NCI-H2029 (cell line): Measurements from ENCODE around the gene WFIKKN2.
"Not testable (repeated sequence)": the region's sequence is repeated elsewhere in the genome, so short reads cannot be mapped to it uniquely, and the experiment has no call there.

Experiments
- DNase-seq: peaks from one replicate; lab custom pipeline; 2025; lab: John Stamatoyannopoulos, UW

Gene WFIKKN2, protein sequence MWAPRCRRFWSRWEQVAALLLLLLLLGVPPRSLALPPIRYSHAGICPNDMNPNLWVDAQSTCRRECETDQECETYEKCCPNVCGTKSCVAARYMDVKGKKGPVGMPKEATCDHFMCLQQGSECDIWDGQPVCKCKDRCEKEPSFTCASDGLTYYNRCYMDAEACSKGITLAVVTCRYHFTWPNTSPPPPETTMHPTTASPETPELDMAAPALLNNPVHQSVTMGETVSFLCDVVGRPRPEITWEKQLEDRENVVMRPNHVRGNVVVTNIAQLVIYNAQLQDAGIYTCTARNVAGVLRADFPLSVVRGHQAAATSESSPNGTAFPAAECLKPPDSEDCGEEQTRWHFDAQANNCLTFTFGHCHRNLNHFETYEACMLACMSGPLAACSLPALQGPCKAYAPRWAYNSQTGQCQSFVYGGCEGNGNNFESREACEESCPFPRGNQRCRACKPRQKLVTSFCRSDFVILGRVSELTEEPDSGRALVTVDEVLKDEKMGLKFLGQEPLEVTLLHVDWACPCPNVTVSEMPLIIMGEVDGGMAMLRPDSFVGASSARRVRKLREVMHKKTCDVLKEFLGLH

GRCh38 chr17:50835301-50836234 is at the start of gene WFIKKN2:
Gene WFIKKN2 (plus strand): TSS chr17:50835586. CDS start chr17:50835938, 352 bp downstream.
- DNase-seq, result no peak

- DNase-seq, result peak; percentile 67
Observed at GRCh38 chr17:50785946-50786570, 49.3 kb upstream of the WFIKKN2 start.

- no peak for DNase-seq
Observed at GRCh38 chr17:50787106-50787505, 48.3 kb upstream of the WFIKKN2 start.

- no peak for DNase-seq
Observed at GRCh38 chr17:50790618-50791017, 44.8 kb upstream of the WFIKKN2 start.

DNA sequence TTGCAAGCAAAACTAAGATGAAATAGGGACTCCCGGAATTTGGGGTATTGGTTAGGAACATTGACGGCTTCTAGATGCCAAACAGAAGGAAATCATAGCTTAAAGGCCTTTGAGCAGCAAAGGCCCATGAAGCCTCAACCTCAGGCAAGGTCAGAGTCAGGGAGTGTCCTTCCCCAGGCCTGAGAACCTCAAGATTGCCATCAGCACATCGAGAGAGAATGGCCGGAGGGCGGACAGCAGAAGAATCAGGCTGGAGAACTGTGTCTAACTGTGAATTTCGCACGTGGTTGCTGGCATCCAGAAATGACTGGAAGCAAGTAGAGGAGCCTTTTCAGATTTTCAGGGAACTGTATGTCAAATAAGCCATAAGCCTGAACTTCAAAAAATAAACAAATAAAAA is 43.3 kb upstream of the WFIKKN2 start:
- DNase-seq, result no peak

DNA sequence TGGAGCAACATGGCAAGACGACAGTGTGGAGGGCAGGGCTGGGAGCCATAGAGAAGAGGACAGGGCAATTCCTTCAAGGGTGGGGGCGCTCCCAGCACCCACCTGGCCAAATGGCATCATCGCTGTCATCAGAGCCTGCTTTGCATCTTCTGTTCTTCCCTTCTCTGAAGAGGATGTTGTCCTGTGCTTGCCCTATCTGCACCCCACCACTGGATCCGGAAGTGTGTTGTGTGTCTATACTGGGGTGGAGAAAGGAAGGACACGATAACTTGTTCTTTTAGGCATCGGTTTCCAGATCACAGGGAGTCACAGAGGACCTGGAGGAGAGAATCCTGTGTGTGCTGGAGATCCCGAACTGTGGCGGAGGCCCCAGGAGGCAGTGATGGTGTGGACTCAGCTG is 42.4 kb upstream of the WFIKKN2 start:
- no peak for DNase-seq

DNA sequence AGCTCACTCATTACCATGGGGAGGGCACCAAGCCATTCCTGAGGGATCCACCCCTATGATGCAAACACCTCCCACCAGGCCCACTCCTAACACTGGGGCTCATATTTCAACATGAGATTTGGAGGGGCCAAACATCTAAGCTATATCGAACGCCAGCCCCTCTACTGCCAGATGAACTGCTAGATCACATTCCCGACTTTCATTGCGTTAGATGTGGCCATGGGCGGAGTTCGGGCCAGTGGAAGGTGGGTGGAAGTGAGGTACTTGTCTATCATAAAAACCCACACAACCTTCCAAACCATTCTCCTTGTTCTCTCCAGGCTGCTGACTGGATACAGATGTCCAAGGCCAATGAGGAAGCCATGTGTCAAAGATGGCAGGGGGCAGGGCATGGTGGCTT is 41.0 kb upstream of the WFIKKN2 start:
- DNase-seq, result no peak

GRCh38 chr17:50797135-50797810 is 38.1 kb upstream of the WFIKKN2 start:
- DNase-seq, result no peak

- DNase-seq, result no peak
Observed at GRCh38 chr17:50798424-50799288, 36.7 kb upstream of the WFIKKN2 start.

DNA sequence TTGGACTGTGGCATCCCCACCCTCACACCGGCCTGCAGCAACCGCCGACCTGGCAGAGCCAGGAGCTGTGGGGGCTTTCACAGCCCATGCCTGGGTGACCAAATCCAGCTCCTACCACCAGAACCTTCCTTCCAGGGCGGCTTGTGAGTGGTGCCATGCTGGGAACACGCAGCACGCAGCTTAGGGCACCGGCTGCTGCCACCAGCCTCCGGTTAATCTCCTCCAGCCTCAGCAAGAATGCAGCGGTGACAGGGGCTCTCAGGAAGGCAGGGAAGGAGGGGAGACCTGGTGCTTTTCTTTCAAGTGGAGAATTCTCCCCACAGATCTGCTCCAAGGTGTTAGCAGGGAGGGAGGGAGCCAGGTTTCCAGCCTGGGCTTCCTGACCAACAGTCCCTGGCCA is 35.8 kb upstream of the WFIKKN2 start:
- DNase-seq, result no peak

DNA sequence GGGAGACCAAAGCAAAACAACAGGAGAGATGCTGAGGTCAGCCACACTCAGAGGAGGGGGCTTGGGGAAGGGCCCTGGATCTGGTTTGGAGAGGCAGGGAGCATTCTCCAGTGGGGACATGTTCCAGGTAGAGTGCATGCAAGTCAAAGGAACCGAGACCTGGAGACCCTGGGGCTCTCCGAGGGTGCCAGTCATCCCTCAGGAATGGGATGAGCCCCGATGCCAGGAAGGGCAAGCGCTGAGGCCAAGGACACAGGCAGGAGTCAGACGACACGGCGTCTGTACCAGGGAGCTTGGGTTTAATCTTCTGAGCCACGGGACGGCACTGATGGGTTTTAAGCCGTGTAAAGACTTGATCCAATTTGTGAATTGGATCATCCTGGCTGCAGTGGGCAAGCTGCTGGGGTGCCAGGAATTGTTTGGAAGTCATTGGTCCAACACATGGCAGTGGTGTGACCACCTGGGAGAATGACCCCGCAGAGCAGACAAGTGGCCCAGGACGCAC is 35.1 kb upstream of the WFIKKN2 start:
- no peak for DNase-seq

- DNase-seq, result no peak
Observed at GRCh38 chr17:50802609-50803571, 32.5 kb upstream of the WFIKKN2 start.

DNA sequence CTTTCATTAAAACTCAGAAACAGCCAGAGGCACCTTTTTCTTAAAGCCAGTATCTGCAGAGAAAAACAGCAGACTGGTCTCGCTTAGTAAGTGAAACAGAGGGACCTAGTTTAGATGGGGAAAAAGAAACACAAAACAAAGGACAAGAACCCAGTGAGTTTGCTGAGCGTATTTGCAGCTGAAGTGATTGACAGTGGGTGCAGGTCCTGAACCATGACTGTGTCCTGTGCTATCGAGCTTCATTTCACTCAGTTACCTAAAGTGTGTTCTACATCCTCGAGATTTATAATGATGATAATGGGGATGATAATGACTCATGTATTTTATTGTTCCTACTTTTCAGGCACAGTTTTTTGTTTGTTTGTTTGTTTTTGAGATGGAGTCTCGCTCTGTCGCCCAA is 31.7 kb upstream of the WFIKKN2 start:
- DNase-seq, result no peak

- not testable (repeated sequence) for DNase-seq
Observed at GRCh38 chr17:50804749-50805475, 30.5 kb upstream of the WFIKKN2 start.

DNA sequence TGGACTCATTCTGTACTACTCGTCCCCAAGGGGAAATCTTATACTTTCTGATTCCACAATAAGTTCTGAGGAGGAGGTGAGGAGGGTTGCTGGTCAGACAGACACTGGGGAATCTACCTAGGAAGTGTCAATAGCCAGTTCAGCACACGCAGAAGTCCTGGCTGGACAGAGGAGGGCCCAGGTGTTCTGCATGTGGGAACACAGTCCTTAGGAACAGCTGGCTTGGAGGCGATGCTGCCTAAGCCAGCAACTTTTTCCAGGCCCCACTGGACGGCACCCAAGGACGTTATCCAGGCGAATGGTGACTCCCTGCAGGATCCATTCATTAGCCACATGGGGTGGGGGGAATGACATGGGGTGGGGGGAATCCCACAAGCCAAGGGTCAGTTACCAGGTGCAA is 29.9 kb upstream of the WFIKKN2 start:
- DNase-seq, result no peak

DNA sequence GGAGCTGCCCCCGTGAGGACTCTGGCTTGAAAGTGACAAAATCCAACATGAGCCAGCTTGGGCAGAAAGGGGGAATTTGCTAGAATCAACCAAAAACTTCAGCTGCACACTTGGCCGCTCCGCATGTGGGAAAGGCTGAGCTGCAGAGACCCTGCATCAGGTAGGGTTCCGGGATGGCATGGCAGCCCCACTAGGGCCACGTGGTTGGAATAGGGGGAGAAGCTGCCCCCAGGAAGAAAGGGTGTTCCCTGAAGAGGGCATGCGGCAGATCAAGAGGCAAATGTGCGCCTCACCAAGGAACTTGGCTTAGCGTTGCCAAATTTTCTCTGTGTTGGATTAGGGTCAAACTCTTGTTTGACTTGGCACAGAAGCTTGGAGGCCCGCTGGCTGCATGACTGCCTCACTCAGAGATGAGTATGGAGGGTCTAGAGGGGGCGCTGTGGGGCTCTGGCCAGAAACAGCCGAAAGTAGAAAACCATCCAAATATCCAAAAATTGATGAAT is 29.2 kb upstream of the WFIKKN2 start:
- DNase-seq, result peak; percentile 5

DNA sequence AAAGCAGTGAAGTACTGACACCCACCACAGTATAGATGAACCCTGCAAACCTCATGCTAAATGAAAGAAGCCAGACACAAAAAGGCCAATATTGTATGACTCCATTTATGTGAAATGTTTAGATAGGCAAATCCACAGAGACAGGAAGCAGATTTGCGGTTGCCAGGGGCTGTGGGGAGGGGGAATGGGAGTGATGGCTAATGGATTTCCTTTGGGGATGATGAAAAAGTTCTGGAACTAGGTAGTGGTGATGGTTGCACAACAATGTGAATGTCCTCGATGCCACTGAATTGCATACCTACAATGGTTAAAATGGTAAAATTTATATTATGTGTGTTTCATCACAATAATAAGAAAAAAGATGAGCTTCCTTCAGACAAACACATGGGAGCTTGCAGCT is 28.4 kb upstream of the WFIKKN2 start:
- DNase-seq, result no peak

DNA sequence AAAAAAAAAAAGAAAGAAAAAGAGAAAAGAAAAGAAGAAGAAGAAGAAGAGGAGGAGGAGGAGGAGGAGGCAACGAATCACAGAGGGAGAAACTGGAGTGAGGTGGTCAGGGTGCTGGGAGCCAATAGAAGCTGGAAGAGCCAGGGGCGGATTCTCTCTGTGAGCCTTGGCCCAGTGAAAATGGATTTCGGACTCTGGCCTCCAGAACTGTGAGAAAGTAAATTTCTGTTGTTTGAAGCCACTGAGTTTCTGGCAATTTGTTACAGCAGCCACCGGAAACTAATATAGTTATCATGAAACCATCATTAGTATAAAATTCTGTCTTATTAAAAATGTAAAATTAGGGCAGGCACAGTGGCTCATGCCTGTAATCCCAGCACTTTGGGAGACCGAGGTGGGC is 27.7 kb upstream of the WFIKKN2 start:
- no peak for DNase-seq
